Spinal cord (tissue), 10 donors: Measurements from ENCODE around the gene C1QB. TPM values are rescaled to one million over a fixed set of nuclear protein-coding genes. Genes with fewer than 3 reads are reported as not detected.
A peak's percentile ranks its signal among the peaks of the same experiment; 100 is the strongest.

ENCODE experiments used
- DNase-seq, 6 donors: peaks; one replicate each; pipeline versions ENCODE4 v3.0.0 to v3.0.0-alpha.2; 2013 to 2015; ENCODE audit warnings: low spot score in 6 of 6, low read depth in 4 of 6
- H3K27ac ChIP-seq: one replicate; pipeline ENCODE4 v1.5.1; 2013; ENCODE audit warnings: low read depth, low read length, control low read depth
- H3K27me3 ChIP-seq: one replicate; pipeline ENCODE4 v1.6.1; 2013; ENCODE audit warnings: low read length; ENCODE audit not compliant: control insufficient read depth, insufficient read depth
- H3K36me3 ChIP-seq: one replicate; pipeline ENCODE4 v1.6.1; 2013; ENCODE audit warnings: low read length; ENCODE audit not compliant: control insufficient read depth, insufficient read depth
- H3K4me1 ChIP-seq: one replicate; pipeline ENCODE4 v1.6.1; 2013; ENCODE audit warnings: low read length; ENCODE audit not compliant: control insufficient read depth, insufficient read depth
- H3K4me3 ChIP-seq: one replicate; pipeline ENCODE4 v1.5.1; 2013; ENCODE audit warnings: low read depth, low read length, control low read depth
- H3K9me3 ChIP-seq: one replicate; pipeline ENCODE4 v1.6.1; 2013; ENCODE audit warnings: low read length; ENCODE audit not compliant: control insufficient read depth, insufficient read depth
- WGBS: methylation state at CpG from one replicate; pipeline ENCODE4 v1.1.5; 2013; ENCODE audit warnings: missing lambda C conversion rate; ENCODE audit not compliant: insufficient coverage; 5-methylcytosine and 5-hydroxymethylcytosine counted together
- polyA plus RNA-seq, 2 donors: library from polyadenylated mRNA; unstranded; fragments of 120-200 nt; gene quantifications; one replicate each; pipeline ENCODE4 v1.2.1, GENCODE V29; 2013; ENCODE audit not compliant: insufficient read length in 2 of 2
- total RNA-seq, 2 donors: library from RNA; depleted of rRNA in 1 of 2; stranded (reverse); fragments of 120-200 nt in 1 of 2; fragments of >200 nt in 1 of 2; gene quantifications; one replicate each; pipeline versions ENCODE4 v1.2.3 to v1.2.4, GENCODE V29; 2013 to 2014
- donor health status: healthy.

C1QB gene
- total and polyA plus RNA-seq, 4 donors = 28.6 to 44.5 (median 40.9) TPM

GRCh38 chr1:22628698-22629444 is 24.2 kb upstream of the C1QB start:
- Histone ChIP-seq H3K4me1 (peaks cover 16% of the 10 kb centered on the region), H3K4me3 (no peak overlapping the region), H3K27me3 (peaks cover 6% of the 10 kb centered on the region), H3K9me3 (no peaks in the 10 kb centered on the region), H3K36me3 (no peaks in the 10 kb centered on the region), H3K27ac (no peak overlapping the region)
- no peak for DNase-seq
- 28% methylated on average over 4 of the region's 11 CpGs for WGBS

- Histone ChIP-seq H3K36me3 (no peaks in the 10 kb centered on the region), H3K4me3 (no peak overlapping the region), H3K27me3 (peaks cover 5% of the 10 kb centered on the region), H3K4me1 (peaks cover 16% of the 10 kb centered on the region), H3K27ac (no peak overlapping the region), H3K9me3 (no peaks in the 10 kb centered on the region)
- DNase-seq = no peak
- WGBS = 29% methylated on average over 1 of the region's 2 CpGs
These were observed 23.1 kb upstream of the C1QB start for GRCh38 chr1:22629886-22630285.

GRCh38 chr1:22633697-22634463 is 19.2 kb upstream of the C1QB start:
- Histone ChIP-seq H3K36me3 (no peaks in the 10 kb centered on the region), H3K9me3 (no peaks in the 10 kb centered on the region), H3K27me3 (no peaks in the 10 kb centered on the region), H3K27ac (no peak overlapping the region), H3K4me3 (no peak overlapping the region), H3K4me1 (peaks cover 1% of the 10 kb centered on the region)
- WGBS = 94% methylated on average over 9 of the region's 10 CpGs
- no peak for DNase-seq

GRCh38 chr1:22635436-22635835 is 17.6 kb upstream of the C1QB start:
- H3K27ac ChIP-seq = no peak overlapping the region
- 69% methylated on average over 4 of the region's 7 CpGs for WGBS
- H3K27me3 ChIP-seq = no peaks in the 10 kb centered on the region

GRCh38 chr1:22636353-22636752 is 16.7 kb upstream of the C1QB start, which contains the start of gene C1QA:
Gene C1QA, plus strand, starts transcription at chr1:22636628. Its CDS starts 989 bp downstream, at chr1:22637617.
- Histone ChIP-seq H3K27me3 (no peaks in the 10 kb centered on the region), H3K4me1 (peaks cover 9% of the 10 kb centered on the region), H3K27ac (no peak within 1 kb of the TSS), H3K9me3 (no peaks in the 10 kb centered on the region), H3K4me3 (peak within 1 kb of the TSS; percentile 5), H3K36me3 (no peaks in the 10 kb centered on the region)
- peak in 1 of 6 donors; percentile 24 for DNase-seq
- 71% methylated on average over 3 of the region's 5 CpGs for WGBS

More at GRCh38 chr1:22635436-22635835, 17.6 kb upstream of the C1QB start:
- no peaks in the 10 kb centered on the region for H3K9me3 ChIP-seq
- H3K4me3 ChIP-seq = no peak overlapping the region
- no peak for DNase-seq
- peaks cover 7% of the 10 kb centered on the region for H3K4me1 ChIP-seq
- H3K36me3 ChIP-seq = no peaks in the 10 kb centered on the region

- H3K36me3 ChIP-seq = no peaks in the 10 kb centered on the region
- H3K27ac ChIP-seq = no peak overlapping the region
These were observed 16.1 kb upstream of the C1QB start for GRCh38 chr1:22636927-22637326.

GRCh38 chr1:22637907-22638445 is 15.1 kb upstream of the C1QB start:
- no peak overlapping the region for H3K4me3 ChIP-seq
- no peaks in the 10 kb centered on the region for H3K36me3 ChIP-seq
- no peak overlapping the region for H3K27ac ChIP-seq
- DNase-seq = no peak
- no peaks in the 10 kb centered on the region for H3K27me3 ChIP-seq
- peaks cover 19% of the 10 kb centered on the region for H3K4me1 ChIP-seq
- 76% methylated on average over 3 of the region's 3 CpGs for WGBS
- no peaks in the 10 kb centered on the region for H3K9me3 ChIP-seq

More at GRCh38 chr1:22636927-22637326, 16.1 kb upstream of the C1QB start:
- DNase-seq = peak in 1 of 6 donors; percentile 78
- no peaks in the 10 kb centered on the region for H3K27me3 ChIP-seq
- peaks cover 15% of the 10 kb centered on the region for H3K4me1 ChIP-seq
- peak overlapping the region; percentile 5 for H3K4me3 ChIP-seq
- no peaks in the 10 kb centered on the region for H3K9me3 ChIP-seq
- WGBS = 61% methylated on average over 6 of the region's 6 CpGs

GRCh38 chr1:22638476-22639234 is 14.4 kb upstream of the C1QB start:
- Histone ChIP-seq H3K36me3 (no peaks in the 10 kb centered on the region), H3K27ac (no peak overlapping the region), H3K9me3 (no peaks in the 10 kb centered on the region), H3K4me3 (no peak overlapping the region), H3K27me3 (no peaks in the 10 kb centered on the region), H3K4me1 (peaks cover 19% of the 10 kb centered on the region)
- DNase-seq = no peak
- 88% methylated on average over 23 of the region's 23 CpGs for WGBS

- Histone ChIP-seq H3K27ac (no peak overlapping the region), H3K4me3 (no peak overlapping the region), H3K9me3 (no peaks in the 10 kb centered on the region), H3K36me3 (no peaks in the 10 kb centered on the region), H3K4me1 (peaks cover 19% of the 10 kb centered on the region), H3K27me3 (no peaks in the 10 kb centered on the region)
- 14% methylated on average over 5 of the region's 8 CpGs for WGBS
- DNase-seq = peak in 2 of 6 donors; percentile 19 to 44
These were observed 13.8 kb upstream of the C1QB start for GRCh38 chr1:22639286-22639685.
